CD1c-positive myeloid dendritic cell (primary cell): ENCODE measurements around the gene FOXP1.

Experiments used
- DNase-seq: peaks from one replicate; pipeline ENCODE4 v3.0.0-alpha.2; 2016; ENCODE audit errors: extremely low spot score

FOXP1 gene

DNA sequence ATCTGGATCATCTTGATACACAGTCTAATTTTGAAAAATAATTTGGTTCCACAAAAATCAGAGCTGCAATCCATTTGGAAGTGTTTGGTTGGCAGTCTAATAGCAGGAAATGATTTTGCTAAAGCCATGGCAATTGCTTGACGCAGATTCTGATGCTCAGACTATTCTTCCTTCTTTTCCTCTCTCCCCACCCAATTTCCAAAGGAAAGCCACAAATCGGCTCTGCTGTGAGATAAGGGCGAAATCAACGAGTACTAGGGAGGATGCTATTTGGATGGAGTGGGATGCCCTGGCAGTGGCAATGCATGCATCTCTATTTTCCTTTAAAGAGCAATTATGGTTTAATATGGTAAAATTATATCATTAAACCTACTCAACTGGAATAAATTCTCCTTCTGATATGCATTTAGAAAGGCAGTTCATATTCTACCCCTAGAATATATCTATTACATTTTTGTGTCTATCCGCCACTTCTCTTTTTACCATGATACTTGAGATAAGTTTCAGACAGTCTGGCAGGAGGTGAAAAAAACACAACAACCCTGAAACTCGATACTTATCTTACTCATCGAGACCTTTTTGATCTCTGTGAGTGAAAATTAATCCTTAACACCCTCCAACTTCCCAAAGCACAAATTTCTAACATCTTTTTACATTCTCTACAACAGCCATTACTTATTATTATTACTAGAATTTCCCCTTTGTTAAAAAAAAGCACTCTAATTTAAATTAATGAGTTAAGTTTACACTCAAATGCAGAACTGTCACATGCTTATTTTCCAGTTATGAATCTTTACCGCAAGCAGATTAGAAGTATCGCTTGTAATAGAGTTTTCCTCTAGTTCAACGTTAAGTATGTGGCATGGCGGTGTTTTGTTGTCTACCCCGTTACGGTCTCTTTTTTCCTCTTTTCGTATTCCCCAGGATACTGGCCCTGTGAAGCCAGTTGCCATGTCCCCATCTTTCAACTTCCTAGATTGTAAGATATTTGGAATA, 433.3 kb downstream of the FOXP1 start:
- DNase-seq = no peak

DNA sequence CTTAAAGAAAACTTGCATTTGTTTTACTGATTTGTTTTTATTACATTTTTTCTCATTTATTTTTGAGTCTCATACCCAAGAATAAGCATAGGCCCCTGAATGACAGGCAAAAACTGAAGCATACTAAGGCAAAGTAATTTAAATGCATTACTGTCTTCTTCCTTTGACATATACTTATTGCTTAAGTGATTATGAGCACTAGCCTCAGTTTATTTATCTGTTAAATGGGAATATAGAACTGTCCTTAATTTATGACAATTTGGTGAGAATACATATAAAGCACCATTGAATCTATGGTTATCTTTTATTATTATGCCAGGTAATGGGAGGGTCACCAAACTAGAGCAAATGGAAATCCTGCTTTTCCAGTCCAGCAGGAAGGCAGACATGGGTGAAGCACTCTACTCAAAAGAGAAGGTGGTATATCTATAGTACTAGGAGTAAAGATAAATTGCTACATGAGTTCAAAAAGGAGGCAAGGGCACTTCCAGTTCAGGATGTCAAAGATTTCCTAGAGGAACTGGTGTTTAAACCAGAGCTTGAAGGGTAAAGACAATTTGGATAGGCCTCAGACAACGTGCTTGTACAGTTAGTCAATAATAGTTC, 435.0 kb downstream of the FOXP1 start:
- DNase-seq = no peak

DNA sequence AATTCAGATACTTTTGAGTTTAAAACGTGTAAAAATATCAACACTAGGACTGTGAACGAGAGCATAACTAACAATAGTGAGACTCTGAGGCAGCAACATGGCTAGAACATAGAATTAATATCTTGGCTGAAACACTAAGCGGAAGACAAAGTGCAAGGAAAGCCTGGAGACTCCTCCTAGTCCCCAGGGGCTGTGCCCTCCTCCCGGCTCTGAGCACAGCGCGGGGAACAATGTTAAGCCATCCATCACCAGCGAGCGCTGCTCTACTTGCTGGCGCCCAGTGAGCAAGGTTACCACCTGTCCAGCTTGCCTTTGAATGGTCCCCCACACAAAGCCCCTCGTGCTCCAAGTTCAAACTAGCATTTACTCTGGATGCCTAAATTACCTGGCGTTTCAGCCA, 436.9 kb downstream of the FOXP1 start:
- no peak for DNase-seq

DNA sequence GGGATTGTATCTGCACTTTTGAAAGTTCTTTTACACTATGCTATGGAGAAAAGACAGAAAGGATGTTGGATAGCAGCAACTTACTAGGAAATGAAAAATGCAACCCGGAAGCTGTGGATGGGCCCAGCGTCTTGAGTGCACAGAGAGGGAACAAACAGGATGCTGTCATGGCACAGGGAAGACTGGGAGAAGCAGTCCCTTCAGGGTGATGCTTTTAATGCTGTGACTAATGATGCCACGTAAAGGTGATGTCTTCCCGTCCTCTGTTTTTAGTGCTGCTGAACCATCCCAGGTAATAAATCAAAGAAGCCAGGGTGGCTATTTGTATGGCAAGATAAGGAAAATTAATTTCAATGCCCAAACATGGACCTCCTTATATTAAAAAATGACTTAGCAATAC, 437.6 kb downstream of the FOXP1 start:
- no peak for DNase-seq

DNA sequence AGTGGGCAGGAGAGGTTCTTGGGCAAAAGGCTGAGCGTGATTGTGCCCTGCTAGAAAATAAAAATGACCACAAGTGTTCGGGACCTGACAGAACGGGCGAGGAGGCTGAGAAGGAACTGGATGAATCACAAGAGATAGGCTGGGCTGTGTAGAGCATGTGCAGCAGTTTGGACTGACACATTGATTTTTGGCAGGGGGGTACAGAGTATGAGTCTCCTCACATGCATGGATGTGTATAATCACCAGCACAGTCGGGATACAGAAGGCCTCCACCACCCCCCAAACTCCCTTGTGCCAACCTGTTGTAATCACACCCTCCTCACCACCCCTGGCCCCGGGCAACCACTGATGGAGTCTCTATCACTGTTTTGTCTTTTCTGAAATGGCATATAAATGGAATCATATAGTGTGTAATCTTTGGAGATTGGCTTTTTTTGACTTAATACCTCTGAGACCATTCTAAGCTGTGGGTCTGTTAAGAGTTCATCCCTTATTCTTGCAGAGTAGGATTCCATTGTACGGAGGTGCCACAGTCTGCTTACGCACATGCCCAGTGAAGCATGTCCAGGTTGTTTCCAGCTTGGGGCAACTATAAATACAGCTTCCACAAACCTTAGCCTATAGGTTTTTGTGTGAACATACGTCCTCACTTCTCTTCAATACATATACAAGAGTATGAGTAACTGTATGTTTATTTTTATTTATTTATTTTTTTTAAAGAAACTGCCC, 438.8 kb downstream of the FOXP1 start:
- no peak for DNase-seq

DNA sequence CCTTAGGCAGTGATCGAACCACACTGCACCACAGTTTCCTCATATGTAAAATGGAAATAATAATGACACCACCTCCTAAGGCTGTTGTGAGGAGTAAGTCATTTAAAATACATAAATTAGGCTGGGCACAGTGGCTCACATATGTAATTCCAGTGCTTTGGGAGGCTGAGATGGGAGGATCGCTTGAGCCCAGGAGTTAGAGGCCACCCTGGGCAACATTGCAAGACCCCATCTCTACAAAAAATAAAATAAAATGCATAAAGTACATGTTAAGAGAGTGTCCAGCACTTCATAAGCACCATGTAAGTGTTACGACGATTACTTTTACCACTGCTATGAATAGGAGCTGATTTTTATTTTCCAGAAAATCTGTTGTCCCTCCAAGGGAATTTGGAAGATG, 440.0 kb downstream of the FOXP1 start:
- no peak for DNase-seq

DNA sequence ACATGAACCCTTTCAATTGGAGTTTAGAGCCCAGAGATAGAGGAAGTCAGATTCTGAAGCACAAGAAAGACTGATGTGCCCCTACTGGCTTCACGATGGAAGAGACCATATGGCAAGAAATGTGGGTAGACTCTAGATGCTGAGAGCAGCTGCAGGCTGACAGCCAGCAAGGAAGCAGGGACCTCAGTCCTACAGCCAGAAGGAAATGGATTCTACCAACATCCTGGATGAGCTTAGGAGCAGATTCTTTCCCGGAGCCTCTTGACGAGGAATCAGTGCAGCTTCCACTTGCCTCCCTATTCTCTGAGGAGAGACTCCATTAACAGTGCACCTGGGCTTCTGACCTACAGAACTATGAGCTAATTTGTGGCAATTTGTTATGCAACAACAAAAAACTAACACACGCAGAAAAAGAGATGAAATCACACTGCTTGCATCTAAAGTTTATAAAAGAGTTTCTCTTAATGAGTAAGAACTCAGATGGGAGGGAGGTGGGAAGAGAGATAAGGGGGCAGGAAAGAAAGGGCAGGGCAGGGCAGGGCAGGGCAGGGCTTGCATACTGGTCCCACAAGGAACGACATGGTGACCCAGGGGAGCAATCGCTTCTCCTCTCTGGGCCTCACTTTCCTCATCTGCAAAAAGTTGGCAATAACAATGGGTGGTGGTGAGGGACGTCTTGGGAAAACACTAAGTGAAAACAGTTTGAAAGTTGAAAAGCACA, 440.9 kb downstream of the FOXP1 start:
- DNase-seq = no peak

DNA sequence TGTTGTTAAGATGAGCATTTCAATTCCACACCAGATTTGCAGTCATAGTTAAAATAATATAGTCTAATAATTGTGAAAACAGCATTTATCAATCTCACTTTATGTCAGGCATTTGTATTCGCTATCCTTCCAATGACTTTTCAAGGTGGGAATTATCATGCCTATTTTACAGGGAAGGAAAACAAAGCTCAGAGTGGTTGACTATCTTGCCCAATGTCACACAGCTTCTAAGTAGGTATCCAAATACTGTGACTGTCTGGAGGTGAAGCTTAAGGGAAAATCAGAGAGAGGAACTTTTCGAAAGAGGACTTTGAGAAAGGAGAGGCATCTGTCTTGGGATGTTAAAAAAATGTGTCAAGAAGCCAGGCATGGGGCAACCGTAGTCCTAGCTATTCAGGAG, 443.1 kb downstream of the FOXP1 start:
- no peak for DNase-seq

DNA sequence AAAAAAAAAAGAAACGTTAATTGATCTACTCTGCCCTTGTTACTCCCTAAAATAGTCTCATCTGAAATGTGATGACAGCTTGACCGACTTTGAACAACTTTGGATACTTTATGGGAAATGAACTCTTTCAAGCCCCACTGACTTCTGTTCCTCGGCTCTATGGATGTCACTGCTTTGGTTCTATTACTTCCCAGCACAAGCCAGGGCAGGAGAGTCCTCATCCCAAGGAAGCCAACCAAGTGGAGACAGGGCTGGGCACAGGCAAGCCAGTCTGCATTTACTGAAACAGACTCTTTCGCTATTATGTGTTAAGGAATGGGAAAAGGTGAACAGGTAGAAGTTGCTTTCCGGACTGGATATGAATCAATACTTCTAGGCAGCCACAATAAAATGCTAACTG, 444.0 kb downstream of the FOXP1 start:
- no peak for DNase-seq

DNA sequence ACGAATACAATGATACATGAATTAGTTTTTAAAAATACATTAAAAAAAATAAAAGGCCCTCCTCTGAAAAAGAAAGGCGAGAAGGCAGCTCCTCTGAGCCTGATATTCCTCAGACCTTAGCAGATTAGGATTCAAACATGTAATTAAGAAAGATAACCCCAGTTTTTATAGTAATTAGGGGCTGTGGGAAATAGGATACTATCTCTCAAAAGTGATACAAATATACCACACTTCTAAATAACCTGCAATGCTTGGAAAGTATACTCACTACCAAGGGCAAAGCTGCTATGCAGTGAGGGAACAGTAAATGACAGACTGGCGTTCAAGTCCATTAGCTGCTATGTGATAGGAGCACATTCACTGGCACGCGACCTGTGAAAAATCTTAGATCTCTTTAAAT, 445.1 kb downstream of the FOXP1 start:
- no peak for DNase-seq

DNA sequence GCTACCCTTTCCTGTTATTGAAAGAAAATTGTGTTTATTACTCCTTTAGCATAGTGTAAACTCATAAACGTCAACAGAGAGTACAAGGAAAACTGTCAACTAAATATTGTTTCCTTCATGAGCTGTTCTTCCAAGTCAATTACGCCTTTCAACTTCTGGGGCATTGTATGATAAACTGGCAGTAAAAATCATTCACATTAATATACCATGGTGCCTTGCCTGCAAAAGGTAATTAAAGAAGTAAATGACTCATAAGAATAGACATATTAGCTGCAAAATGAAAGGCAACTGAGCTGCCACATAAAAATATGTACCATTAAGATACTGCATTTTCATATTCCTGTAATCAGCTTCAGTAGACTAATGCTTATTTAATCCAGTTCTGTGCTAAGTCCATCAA, 447.3 kb downstream of the FOXP1 start:
- DNase-seq = no peak

DNA sequence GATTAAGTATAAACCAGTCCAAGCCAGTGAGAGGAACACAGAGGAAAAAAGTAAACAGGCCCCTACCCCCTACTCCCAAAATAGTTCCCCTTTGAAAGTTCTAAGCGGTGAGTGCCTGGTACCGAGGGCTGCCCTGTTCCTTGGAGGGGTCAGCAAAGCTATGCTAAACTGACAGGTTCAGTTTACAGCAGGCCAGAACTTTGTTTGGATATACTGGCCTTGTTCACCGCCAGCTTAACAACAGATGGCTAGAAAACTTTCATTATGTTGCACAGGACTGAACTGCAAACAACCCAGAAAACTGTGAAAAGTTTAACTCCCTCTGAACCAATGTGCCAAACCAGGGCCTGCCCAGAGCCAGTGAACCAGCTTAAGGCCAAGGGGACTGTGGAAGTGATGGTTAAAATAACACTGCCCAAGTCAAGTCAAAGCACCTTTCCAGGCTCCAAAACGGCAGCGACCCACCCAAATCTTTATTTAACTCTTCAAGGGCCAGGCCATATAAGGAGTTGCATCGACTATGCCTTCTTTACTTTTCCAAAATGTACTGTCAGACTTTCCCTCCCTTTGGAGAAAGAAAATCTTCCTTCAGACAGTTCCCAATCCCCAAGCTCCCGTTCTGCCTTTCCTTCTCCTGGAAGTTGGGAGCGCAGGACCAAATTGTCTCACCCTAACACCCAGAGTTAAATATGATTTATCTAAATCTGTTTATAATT, 448.0 kb downstream of the FOXP1 start:
- DNase-seq = no peak

DNA sequence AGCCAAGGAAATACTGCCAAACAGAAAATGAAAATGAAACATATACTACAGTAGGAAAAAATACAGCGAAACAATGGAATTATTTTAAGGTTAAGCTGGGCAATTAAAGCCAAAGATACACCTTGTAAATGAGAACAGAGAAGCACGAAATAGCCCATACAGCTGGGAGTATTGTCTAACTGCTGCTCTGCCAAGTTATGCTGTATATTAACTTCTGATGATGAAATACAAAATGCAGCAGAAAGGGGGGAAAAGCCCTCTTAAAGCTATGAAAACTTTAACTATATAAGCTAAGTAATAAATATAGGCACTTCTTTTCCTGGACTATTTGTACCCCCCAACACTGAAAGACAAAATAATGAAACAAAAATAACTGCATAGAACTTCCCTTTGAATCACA, 449.0 kb downstream of the FOXP1 start:
- DNase-seq = no peak

DNA sequence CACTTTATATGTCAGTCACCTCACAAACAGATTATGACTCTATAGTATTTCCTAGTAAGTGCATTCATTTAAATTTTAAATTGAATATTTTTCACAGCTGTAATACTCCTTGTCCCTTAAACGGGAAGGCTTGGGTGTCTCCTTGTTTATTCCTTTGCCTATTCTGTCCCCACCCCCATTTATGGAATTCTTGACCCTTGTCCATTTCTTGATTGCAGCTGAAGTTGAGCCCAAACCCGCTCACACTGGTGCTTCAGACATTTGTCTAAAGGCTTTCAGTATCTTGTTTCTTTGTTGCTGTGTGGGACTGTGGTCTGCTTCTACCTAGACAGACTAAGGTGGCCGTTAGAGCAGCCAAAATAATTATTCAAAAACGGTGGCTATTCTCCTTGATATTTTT, 449.7 kb downstream of the FOXP1 start:
- no peak for DNase-seq

DNA sequence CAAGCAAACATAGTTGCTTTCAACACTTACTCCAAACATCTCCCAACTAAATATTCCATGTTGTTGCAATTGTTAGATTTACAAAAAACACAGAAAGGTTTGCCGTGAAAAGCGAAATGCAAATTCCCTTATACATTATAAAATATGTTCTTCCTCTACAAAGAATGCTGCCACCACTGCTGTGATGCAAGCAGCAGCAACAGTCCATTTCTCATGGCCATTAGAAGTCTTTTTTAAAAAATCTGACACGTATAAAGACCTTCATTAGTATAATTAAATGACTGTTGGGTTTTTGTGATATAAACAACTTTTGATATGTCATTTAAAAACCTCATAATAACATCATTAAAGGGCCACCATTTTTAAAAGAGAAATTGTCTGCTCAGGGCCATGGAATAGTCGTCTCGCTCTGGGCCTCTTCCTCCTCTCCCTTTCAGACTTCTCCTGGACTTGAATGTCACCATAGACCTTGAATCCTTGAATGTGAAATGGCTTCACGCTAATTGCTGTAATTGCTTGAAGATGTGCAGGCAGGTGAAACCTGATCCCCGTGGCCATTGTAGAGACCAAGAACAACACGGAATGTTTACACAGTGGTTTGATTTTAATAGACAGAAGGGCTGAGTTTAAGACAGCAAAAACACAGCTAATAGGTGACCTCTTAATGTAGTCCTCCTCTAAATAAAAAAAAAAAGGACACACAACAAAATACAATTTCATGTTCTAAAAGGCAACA, 450.4 kb downstream of the FOXP1 start:
- DNase-seq = no peak

DNA sequence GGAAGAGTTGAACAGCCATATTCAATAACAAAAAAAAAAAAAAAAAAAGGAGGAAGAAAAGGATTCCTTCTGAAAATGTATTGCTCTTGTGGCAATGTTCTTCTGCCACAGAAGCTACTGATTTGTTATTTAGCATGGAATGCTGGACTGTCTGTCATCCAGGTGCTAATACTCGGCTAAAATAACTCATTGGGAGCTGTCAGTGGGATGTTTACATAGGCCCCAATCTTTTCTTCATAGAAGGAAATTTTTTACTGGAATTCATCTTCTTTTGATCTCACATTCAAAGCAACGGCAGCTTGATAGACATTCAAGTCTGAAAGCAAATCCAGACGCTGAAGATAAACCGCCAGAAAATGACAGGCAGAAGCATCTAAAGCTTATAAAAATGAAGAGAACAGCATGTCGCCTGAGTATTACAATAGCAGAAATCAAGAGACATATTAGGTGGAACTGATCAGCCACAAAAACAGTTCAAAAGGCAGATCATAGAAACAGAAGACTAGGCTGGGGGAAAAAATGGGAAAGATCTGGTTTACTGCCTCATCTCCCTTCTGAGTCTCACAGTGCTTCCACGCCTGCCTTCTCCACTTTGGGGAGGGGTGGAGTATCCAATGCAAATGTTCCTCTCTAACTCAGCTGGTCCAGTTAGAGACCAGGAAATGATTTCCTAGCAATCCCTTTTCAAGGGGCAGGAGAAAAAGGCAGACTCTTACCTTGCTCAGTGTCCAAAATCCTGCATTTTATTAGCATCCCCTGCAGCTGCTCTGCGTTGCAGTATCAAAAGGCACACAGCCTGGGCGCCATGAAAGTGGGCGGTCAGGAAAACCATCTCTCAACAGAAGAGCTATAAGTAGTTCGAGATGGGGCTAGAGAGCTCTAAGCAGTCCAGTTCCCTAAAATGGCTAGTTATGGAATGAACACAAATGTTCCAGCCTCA, 451.9 kb downstream of the FOXP1 start:
- DNase-seq = no peak

DNA sequence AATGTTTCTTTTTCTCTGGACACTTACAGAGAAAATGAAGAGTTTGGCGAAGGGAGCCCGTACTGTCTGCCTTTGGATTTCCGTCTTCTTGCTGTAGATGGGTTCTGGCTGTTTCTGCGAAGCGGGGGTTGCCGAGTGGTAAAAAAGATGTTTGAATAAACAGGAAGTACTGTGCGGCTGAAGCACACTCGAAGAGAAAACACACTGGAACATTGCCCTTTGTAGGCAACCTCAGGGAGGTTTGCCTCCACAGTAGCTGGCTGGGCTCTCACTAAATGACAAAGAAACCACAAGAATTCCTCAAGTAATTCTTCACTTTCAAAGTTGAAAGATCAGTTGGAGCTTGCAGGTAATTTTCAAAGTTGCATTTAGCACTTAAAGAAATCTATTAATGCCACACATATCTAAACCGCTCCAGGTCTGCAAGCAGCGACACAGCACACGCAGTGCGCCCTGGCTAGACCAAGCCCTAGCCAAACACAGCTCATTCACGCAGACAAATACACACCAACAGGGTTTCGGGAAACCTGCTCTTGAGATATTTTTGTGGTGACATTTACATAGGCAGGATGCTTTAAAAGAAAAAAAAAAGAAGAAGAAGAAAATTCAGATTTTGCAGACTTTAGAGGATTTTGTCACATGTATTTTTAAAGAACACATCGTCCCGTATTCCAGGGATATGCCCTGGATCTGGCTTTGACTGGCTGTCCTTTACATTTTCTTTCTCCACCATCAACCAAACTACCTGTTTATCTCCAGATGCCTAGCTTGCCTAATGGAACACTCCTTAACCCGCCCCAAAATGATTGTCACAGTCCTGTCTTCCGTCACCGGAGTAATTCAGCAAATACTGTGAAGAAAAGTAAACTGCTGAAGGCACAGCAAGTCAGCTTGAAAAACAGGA, 452.8 kb downstream of the FOXP1 start:
- peak; percentile 67 for DNase-seq
